Fibroblast of lung (primary cell): ENCODE measurements around the gene RAB43.

Experiments
- EZH2 ChIP-seq: IDR thresholded peaks from 2 replicates; pipeline ENCODE4 v1.5.1; 2012; ENCODE audit warnings: low read length, control low read depth, mild to moderate bottlenecking; ENCODE audit errors: missing control alignments
- TF ChIP-seq, protein P1 (sequence below), 2 donors: IDR thresholded peaks in 1 of 2; conservative IDR thresholded peaks in 1 of 2; 1 replicate in 1 of 2; 2 replicates in 1 of 2; pipeline ENCODE4 v1.5.1; 2011 to 2012; ENCODE audit warnings: low read length in 2 of 2, control low read depth in 1 of 2, inconsistent platforms in 1 of 2, low read depth in 1 of 2, mild to moderate bottlenecking in 1 of 2

DNA sequence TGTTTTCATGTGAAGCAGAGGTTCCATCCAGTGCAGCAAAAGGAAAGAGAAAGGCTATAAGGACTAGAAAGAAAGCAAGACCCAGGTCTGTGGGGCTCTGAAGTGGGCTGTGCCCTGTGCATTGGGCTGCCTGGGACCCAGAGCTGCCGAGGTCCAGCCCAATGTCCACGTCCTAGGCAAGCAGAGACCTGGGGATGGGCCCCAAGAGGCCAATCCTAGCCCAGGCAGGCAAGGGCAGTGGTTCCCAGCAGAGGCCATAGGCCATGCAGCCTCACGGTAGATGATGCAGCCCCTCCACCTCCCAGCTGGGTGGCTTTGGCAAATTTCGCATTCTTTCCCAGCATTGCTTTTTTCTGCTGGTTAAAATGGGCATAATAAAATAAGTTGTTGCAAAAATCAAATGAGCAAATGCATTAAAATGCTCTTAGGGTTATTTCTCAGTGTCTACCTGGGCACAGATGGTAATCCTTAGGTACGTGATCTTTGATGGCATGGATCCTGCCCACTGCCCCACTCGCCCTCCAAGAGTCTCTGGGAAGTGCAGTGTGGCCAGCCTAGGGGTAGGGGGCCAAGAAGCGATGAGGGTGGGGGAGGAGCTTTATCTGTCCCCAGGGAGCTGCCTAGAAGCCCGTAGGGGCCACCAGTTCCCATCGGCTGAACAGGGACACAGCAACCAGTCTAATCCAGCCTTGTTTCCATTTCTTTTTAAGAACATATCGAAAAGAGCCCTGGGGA lies 83.3 kb downstream of the RAB43 start:
- no peak for TF ChIP-seq EZH2
- TF ChIP-seq, protein P1, sequence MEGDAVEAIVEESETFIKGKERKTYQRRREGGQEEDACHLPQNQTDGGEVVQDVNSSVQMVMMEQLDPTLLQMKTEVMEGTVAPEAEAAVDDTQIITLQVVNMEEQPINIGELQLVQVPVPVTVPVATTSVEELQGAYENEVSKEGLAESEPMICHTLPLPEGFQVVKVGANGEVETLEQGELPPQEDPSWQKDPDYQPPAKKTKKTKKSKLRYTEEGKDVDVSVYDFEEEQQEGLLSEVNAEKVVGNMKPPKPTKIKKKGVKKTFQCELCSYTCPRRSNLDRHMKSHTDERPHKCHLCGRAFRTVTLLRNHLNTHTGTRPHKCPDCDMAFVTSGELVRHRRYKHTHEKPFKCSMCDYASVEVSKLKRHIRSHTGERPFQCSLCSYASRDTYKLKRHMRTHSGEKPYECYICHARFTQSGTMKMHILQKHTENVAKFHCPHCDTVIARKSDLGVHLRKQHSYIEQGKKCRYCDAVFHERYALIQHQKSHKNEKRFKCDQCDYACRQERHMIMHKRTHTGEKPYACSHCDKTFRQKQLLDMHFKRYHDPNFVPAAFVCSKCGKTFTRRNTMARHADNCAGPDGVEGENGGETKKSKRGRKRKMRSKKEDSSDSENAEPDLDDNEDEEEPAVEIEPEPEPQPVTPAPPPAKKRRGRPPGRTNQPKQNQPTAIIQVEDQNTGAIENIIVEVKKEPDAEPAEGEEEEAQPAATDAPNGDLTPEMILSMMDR (conservative IDR thresholded peaks at IDR 0.05 in 1 of 2, IDR thresholded peaks at IDR 0.05 in 1 of 2; ENCODE audit: low read depth in 1 of 2, low read length in 2 of 2): no peak
